ENCODE data around the gene PLOD1.

- TF ChIP-seq REST (IDR thresholded peaks at IDR 0.05; ENCODE audit: insufficient read depth in 1 of 2, low read depth in 2 of 2, low read length in 1 of 2) (no peak), POLR2AphosphoS5 (IDR thresholded peaks at IDR 0.05; ENCODE audit: low read depth, low read length) (no peak), SIN3A (IDR thresholded peaks at IDR 0.05; ENCODE audit: borderline replicate concordance, insufficient read depth, low read depth, low read length) (no peak), CTCF (IDR thresholded peaks at IDR 0.05) (no peak), TCF7L2 (IDR thresholded peaks at IDR 0.05; ENCODE audit: low read depth, low read length) (no peak)
These were observed 12.1 kb downstream of the PLOD1 start for GRCh38 chr1:11946647-11947046.

Data from Panc1 (cell line).